ENCODE data around the gene TNKS1BP1. TPM values are rescaled to one million over a fixed set of nuclear protein-coding genes. Genes with fewer than 3 reads are reported as not detected.

TNKS1BP1 gene
- total RNA-seq, 4 donors from 2014 or later, result 74.3 to 122 (median 119) TPM

GRCh38 chr11:57348636-57349313 lies 24.0 kb upstream of the TNKS1BP1 start:
- no peaks in the 10 kb centered on the region for H3K36me3 ChIP-seq
- H3K27ac ChIP-seq, result no peak overlapping the region
- in situ Hi-C loops (cut with MboI; ENCODE audit: low pct_ligation_motif_present in 1 of 4, low pct_unique_long_range_greater_than_20kb in 1 of 4, low sequenced_read_pairs in 3 of 4), result loop anchor here in 3 of 4 donors (10.0 to 25.0 kb wide), 3 partner anchors 139 to 296 kb away; partner anchors contain the start of gene YPEL4 (in 3 of the 3)
- no peak overlapping the region for H3K4me3 ChIP-seq
- 82 to 100% methylated on average over 2 to 14 of the region's 14 CpGs for WGBS, 2 donors (ENCODE audit: low coverage in 1 of 2)
- H3K27me3 ChIP-seq, result no peaks in the 10 kb centered on the region
- intact Hi-C loops (cut with DNase I; ENCODE audit: low total_unique reads), result no loop called here
- H3K9me3 ChIP-seq, result no peaks in the 10 kb centered on the region
- no peak for TF ChIP-seq POLR2A (IDR thresholded peaks at IDR 0.05)
- no peak for TF ChIP-seq CTCF (IDR thresholded peaks at IDR 0.05)
- TF ChIP-seq EP300 (IDR thresholded peaks at IDR 0.05; ENCODE audit: low read depth), result no peak
- TF ChIP-seq POLR2AphosphoS5 (IDR thresholded peaks at IDR 0.05), result no peak
- peaks cover 0 to 9% (median 0%) of the 10 kb centered on the region in 4 donors for H3K4me1 ChIP-seq
- DNase-seq, result no peak

GRCh38 chr11:57348052-57348451 lies 23.3 kb upstream of the TNKS1BP1 start:
- DNase-seq, result no peak
- Histone ChIP-seq H3K9me3 (no peaks in the 10 kb centered on the region), H3K27me3 (no peaks in the 10 kb centered on the region), H3K36me3 (no peaks in the 10 kb centered on the region), H3K27ac (no peak overlapping the region), H3K4me3 (no peak overlapping the region), H3K4me1 (peaks cover 0 to 9% (median 0%) of the 10 kb centered on the region in 4 donors)
- intact Hi-C loops (cut with DNase I; ENCODE audit: low total_unique reads) (no loop called here), in situ Hi-C loops (cut with MboI; ENCODE audit: low pct_ligation_motif_present in 1 of 4, low pct_unique_long_range_greater_than_20kb in 1 of 4, low sequenced_read_pairs in 3 of 4) (loop anchor here in 3 of 4 donors (10.0 to 25.0 kb wide), 3 partner anchors 139 to 297 kb away; partner anchors contain the start of gene YPEL4 (in 3 of the 3))
- WGBS, 2 donors (ENCODE audit: low coverage in 1 of 2), result 78% methylated on average over 7 of the region's 7 CpGs; no CpG with 5 or more reads in 1 of the 2 donors
- TF ChIP-seq POLR2A (IDR thresholded peaks at IDR 0.05) (no peak), POLR2AphosphoS5 (IDR thresholded peaks at IDR 0.05) (no peak), EP300 (IDR thresholded peaks at IDR 0.05; ENCODE audit: low read depth) (no peak), CTCF (IDR thresholded peaks at IDR 0.05) (no peak)

GRCh38 chr11:57347336-57347735 lies 22.6 kb upstream of the TNKS1BP1 start:
- in situ Hi-C loops (cut with MboI; ENCODE audit: low pct_ligation_motif_present in 1 of 4, low pct_unique_long_range_greater_than_20kb in 1 of 4, low sequenced_read_pairs in 3 of 4), result loop anchor here in 3 of 4 donors (10.0 to 25.0 kb wide), 3 partner anchors 140 to 297 kb away; partner anchors contain the start of gene YPEL4 (in 3 of the 3)
- TF ChIP-seq CTCF (IDR thresholded peaks at IDR 0.05) (no peak), EP300 (IDR thresholded peaks at IDR 0.05; ENCODE audit: low read depth) (no peak), POLR2AphosphoS5 (IDR thresholded peaks at IDR 0.05) (no peak), POLR2A (IDR thresholded peaks at IDR 0.05) (no peak)
- Histone ChIP-seq H3K36me3 (no peaks in the 10 kb centered on the region), H3K27ac (no peak overlapping the region), H3K4me3 (no peak overlapping the region), H3K9me3 (no peaks in the 10 kb centered on the region), H3K27me3 (no peaks in the 10 kb centered on the region), H3K4me1 (peaks cover 0 to 9% (median 0%) of the 10 kb centered on the region in 4 donors)
- intact Hi-C loops (cut with DNase I; ENCODE audit: low total_unique reads), result no loop called here
- 75% methylated on average over 9 of the region's 9 CpGs; no CpG with 5 or more reads in 1 of the 2 donors for WGBS, 2 donors (ENCODE audit: low coverage in 1 of 2)
- no peak for DNase-seq

GRCh38 chr11:57345555-57346211 lies 20.9 kb upstream of the TNKS1BP1 start:
- Histone ChIP-seq H3K36me3 (no peaks in the 10 kb centered on the region), H3K9me3 (no peaks in the 10 kb centered on the region), H3K27ac (no peak overlapping the region), H3K27me3 (no peaks in the 10 kb centered on the region), H3K4me3 (no peak overlapping the region), H3K4me1 (peaks cover 0 to 9% (median 0%) of the 10 kb centered on the region in 4 donors)
- TF ChIP-seq EP300 (IDR thresholded peaks at IDR 0.05; ENCODE audit: low read depth) (no peak), CTCF (IDR thresholded peaks at IDR 0.05) (peak; percentile 70 to 86 (median 80)), POLR2A (IDR thresholded peaks at IDR 0.05) (no peak), POLR2AphosphoS5 (IDR thresholded peaks at IDR 0.05) (no peak)
- intact Hi-C loops (cut with DNase I; ENCODE audit: low total_unique reads), result no loop called here
- in situ Hi-C loops (cut with MboI; ENCODE audit: low pct_ligation_motif_present in 1 of 4, low pct_unique_long_range_greater_than_20kb in 1 of 4, low sequenced_read_pairs in 3 of 4), result loop anchor here in 3 of 4 donors (10.0 to 25.0 kb wide), 3 partner anchors 142 to 299 kb away; partner anchors contain the start of gene YPEL4 (in 3 of the 3)
- DNase-seq, result peak; percentile 84
- 24 to 30% methylated on average over 5 to 11 of the region's 11 CpGs for WGBS, 2 donors (ENCODE audit: low coverage in 1 of 2)

Measured in transverse colon (tissue), 4 donors.